ENCODE data around the gene ALDH1B1.
"Not testable (repeated sequence)": the region's sequence is repeated elsewhere in the genome, so short reads cannot be mapped to it uniquely, and the experiment has no call there.

- not testable (repeated sequence) for TF ChIP-seq EZH2 (IDR thresholded peaks at IDR 0.05; ENCODE audit: borderline replicate concordance, low read depth, low read length, severe bottlenecking); CTCF (IDR thresholded peaks at IDR 0.05; ENCODE audit: borderline replicate concordance, extremely low read depth, low read length, poor library complexity, severe bottlenecking)
These were observed 15.0 kb upstream of the ALDH1B1 start for GRCh38 chr9:38377336-38378083.

All from DND-41 (cell line).